ENCODE data around the gene COMT. TPM values are rescaled to one million over a fixed set of nuclear protein-coding genes. Genes with fewer than 3 reads are reported as not detected.

The COMT gene
- total and polyA plus RNA-seq, 9 of the 15 experiments (the other 6 are each of a cell fraction or from before 2014, with no cell fraction given) = 12.5 to 351 (median 155) TPM

DNA sequence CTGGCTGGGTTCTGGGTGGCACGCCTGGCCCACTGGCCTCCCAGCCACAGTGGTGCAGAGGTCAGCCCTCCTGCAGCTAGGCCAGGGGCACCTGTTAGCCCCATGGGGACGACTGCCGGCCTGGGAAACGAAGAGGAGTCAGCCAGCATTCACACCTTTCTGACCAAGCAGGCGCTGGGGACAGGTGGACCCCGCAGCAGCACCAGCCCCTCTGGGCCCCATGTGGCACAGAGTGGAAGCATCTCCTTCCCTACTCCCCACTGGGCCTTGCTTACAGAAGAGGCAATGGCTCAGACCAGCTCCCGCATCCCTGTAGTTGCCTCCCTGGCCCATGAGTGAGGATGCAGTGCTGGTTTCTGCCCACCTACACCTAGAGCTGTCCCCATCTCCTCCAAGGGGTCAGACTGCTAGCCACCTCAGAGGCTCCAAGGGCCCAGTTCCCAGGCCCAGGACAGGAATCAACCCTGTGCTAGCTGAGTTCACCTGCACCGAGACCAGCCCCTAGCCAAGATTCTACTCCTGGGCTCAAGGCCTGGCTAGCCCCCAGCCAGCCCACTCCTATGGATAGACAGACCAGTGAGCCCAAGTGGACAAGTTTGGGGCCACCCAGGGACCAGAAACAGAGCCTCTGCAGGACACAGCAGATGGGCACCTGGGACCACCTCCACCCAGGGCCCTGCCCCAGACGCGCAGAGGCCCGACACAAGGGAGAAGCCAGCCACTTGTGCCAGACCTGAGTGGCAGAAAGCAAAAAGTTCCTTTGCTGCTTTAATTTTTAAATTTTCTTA, 27.8 kb downstream of the COMT start (continued):
- TF ChIP-seq TEAD2 (tag; IDR thresholded peaks at IDR 0.05) (no peak), ZNF561 (CRISPR knock-in tag; conservative IDR thresholded peaks at IDR 0.05) (0 out of 2 replicates have a peak, but pooled peaks have one; percentile 49), IRF2 (CRISPR knock-in tag; IDR thresholded peaks at IDR 0.05) (no peak), EZH2 (IDR thresholded peaks at IDR 0.05; ENCODE audit: borderline replicate concordance, low read depth, low read length) (no peak), ZNF253 (CRISPR knock-in tag; conservative IDR thresholded peaks at IDR 0.05) (no peak), ZKSCAN8 (CRISPR knock-in tag; IDR thresholded peaks at IDR 0.05) (no peak), WHSC1 (IDR thresholded peaks at IDR 0.05; ENCODE audit: low read length) (peak; percentile 51), ZNF384 (IDR thresholded peaks at IDR 0.05; ENCODE audit: low read depth, low read length) (no peak), ZNF717 (CRISPR knock-in tag; IDR thresholded peaks at IDR 0.05) (peak; percentile 60; the same call in 1 of the 2 replicates), FOXJ2 (tag; IDR thresholded peaks at IDR 0.05) (no peak), LARP7 (IDR thresholded peaks at IDR 0.05) (no peak), KLF6 (CRISPR knock-in tag; IDR thresholded peaks at IDR 0.05; ENCODE audit: borderline replicate concordance) (no peak), GABPB2 (CRISPR knock-in tag; conservative IDR thresholded peaks at IDR 0.05) (0 out of 2 replicates have a peak, but pooled peaks have one; percentile 24)
- TF ChIP-seq, protein P1, sequence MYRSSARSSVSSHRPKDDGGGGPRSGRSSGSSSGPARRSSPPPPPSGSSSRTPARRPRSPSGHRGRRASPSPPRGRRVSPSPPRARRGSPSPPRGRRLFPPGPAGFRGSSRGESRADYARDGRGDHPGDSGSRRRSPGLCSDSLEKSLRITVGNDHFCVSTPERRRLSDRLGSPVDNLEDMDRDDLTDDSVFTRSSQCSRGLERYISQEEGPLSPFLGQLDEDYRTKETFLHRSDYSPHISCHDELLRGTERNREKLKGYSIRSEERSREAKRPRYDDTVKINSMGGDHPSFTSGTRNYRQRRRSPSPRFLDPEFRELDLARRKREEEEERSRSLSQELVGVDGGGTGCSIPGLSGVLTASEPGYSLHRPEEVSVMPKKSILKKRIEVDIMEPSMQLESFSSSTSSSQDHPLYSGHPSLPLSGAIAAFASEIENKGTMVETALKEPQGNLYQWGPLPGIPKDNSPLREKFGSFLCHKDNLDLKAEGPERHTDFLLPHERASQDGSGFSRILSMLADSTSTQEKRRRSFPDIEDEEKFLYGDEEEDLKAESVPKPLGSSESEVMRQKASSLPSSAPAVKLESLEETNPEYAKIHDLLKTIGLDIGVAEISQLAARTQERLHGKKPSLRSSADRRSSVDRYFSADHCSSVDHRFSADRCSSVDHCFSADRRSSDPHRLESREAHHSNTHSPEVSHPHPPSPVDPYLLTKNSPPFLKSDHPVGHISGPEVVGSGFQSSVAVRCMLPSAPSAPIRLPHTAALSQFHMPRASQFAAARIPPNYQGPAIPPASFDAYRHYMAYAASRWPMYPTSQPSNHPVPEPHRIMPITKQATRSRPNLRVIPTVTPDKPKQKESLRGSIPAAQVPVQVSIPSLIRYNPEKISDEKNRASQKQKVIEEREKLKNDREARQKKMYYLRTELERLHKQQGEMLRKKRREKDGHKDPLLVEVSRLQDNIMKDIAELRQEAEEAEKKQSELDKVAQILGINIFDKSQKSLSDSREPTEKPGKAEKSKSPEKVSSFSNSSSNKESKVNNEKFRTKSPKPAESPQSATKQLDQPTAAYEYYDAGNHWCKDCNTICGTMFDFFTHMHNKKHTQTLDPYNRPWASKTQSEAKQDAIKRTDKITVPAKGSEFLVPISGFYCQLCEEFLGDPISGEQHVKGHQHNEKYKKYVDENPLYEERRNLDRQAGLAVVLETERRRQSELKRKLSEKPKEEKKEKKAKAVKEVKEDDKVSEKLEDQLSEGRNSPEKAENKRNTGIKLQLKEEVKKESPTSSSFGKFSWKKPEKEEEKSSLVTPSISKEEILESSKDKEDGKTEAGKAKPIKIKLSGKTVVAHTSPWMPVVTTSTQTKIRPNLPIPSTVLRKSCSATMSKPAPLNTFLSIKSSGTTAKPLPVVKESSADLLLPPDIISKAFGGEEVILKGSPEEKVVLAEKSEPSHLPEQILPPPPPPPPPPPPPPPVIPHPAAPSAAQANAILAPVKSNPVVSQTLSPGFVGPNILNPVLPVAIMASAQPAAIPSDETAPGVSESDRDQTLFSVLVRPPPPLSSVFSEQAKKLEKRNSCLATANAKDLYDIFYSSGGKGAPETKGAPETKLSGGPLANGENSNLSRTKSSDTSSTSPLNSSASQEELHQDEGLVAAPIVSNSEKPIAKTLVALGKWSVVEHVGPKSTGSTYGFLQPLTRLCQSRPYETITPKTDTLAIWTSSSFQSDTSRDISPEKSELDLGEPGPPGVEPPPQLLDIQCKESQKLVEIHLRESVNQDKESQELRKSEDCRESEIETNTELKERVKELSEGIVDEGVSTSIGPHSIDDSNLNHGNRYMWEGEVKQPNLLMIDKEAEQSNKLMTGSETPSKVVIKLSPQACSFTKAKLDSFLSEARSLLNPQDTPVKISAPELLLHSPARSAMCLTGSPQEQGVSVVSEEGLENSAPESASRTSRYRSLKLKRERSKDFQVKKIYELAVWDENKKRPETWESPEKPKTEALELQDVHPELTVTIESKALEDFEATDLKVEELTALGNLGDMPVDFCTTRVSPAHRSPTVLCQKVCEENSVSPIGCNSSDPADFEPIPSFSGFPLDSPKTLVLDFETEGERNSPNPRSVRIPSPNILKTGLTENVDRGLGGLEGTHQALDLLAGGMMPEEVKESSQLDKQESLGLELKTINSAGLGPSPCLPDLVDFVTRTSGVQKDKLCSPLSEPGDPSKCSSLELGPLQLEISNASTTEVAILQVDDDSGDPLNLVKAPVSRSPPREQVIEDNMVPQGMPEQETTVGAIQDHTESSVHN (IDR thresholded peaks at IDR 0.05; ENCODE audit: borderline replicate concordance in 1 of 2, low read depth in 1 of 2) = no peak
- TF ChIP-seq, protein P2, sequence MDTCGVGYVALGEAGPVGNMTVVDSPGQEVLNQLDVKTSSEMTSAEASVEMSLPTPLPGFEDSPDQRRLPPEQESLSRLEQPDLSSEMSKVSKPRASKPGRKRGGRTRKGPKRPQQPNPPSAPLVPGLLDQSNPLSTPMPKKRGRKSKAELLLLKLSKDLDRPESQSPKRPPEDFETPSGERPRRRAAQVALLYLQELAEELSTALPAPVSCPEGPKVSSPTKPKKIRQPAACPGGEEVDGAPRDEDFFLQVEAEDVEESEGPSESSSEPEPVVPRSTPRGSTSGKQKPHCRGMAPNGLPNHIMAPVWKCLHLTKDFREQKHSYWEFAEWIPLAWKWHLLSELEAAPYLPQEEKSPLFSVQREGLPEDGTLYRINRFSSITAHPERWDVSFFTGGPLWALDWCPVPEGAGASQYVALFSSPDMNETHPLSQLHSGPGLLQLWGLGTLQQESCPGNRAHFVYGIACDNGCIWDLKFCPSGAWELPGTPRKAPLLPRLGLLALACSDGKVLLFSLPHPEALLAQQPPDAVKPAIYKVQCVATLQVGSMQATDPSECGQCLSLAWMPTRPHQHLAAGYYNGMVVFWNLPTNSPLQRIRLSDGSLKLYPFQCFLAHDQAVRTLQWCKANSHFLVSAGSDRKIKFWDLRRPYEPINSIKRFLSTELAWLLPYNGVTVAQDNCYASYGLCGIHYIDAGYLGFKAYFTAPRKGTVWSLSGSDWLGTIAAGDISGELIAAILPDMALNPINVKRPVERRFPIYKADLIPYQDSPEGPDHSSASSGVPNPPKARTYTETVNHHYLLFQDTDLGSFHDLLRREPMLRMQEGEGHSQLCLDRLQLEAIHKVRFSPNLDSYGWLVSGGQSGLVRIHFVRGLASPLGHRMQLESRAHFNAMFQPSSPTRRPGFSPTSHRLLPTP (IDR thresholded peaks at IDR 0.05; ENCODE audit: borderline replicate concordance, extremely low read depth, insufficient read length) = no peak
- TF ChIP-seq, protein P3, sequence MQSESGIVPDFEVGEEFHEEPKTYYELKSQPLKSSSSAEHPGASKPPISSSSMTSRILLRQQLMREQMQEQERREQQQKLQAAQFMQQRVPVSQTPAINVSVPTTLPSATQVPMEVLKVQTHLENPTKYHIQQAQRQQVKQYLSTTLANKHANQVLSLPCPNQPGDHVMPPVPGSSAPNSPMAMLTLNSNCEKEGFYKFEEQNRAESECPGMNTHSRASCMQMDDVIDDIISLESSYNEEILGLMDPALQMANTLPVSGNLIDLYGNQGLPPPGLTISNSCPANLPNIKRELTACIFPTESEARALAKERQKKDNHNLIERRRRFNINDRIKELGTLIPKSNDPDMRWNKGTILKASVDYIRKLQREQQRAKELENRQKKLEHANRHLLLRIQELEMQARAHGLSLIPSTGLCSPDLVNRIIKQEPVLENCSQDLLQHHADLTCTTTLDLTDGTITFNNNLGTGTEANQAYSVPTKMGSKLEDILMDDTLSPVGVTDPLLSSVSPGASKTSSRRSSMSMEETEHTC (IDR thresholded peaks at IDR 0.05) = no peak
